ENCODE results near the gene PBX1. TPM values are rescaled to one million over a fixed set of nuclear protein-coding genes. Genes with fewer than 3 reads are reported as not detected.

Gene PBX1
- total and polyA plus RNA-seq, 2 experiments from 2014 or later: 9.7 to 38.8 TPM

DNA sequence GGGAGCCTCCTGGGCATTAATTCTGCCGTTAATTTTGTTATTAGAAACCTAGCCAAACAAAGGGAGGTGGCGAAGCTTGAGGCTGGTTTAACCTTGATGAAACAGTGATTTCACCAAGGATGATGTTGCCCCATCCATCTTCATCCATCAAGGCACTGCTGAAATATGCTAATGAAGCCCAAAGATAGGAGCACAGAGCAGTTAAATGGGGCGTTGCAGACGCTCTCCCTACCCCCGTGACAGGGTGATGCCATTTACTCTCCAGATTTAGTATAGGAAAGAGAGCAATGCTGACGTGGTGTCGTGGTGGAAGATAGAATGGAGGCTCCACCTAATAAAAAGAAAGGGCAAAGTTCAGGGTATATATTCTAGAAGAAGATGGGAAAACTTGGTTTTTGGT, 84.0 kb downstream of the PBX1 start:
- DNase-seq: no peak
- no peaks in the 10 kb centered on the region for H3K27me3 ChIP-seq (replicated peaks; ENCODE audit: insufficient read depth)
- peaks cover 32% of the 10 kb centered on the region for H3F3A ChIP-seq (ENCODE audit: insufficient read depth)
- WGBS, 2 experiments (ENCODE audit: low coverage in 1 of 2, low lambda C conversion rate in 2 of 2, missing lambda C conversion rate in 2 of 2): 78 to 80% methylated on average over 7 of the region's 7 CpGs
- no peak overlapping the region for H3K9ac ChIP-seq
- H3K36me3 ChIP-seq (ENCODE audit: low read depth): no peaks in the 10 kb centered on the region; the same call in 1 of the 2 replicates
- H3K79me2 ChIP-seq (ENCODE audit: insufficient read depth): peaks cover 89% of the 10 kb centered on the region
- H3K9me3 ChIP-seq (ENCODE audit: low read depth): no peaks in the 10 kb centered on the region
- peaks cover 42% of the 10 kb centered on the region for H3K4me1 ChIP-seq (ENCODE audit: insufficient read depth)
- H4K20me1 ChIP-seq (ENCODE audit: insufficient read depth): no peaks in the 10 kb centered on the region
- no peak overlapping the region for H2AFZ ChIP-seq
- H3K4me3 ChIP-seq: no peak overlapping the region
- no peaks in the 10 kb centered on the region for H3K9me2 ChIP-seq (ENCODE audit: insufficient read depth)
- in situ Hi-C loops (cut with MboI): no loop called here
- H3K4me2 ChIP-seq (ENCODE audit: unreplicated experiment): no peak overlapping the region
- no peak overlapping the region for H3K27ac ChIP-seq
- TF ChIP-seq EZH2phosphoT487 (IDR thresholded peaks at IDR 0.05; ENCODE audit: insufficient read depth, low read depth) (no peak), EZH2 (IDR thresholded peaks at IDR 0.05; ENCODE audit: insufficient read depth, poor library complexity, severe bottlenecking) (no peak)

DNA sequence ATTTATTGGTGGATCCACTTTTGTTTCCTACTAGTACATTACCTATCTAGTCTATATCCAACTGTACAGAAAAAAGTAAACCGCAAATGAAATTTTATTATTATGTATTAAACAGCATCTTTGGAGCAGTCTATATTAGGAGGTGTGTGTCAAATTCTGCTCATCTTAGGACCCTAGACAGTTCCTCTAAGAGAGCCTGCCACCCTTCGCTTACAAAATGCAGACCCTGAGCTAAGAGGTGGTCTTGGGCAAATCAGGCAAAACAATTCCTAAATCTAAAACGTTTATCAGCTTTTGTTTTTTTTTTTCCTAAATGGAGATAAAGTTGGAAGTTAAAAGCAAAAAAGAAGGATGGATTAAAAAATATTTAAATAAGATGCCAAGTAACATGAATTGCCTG, 85.3 kb downstream of the PBX1 start:
- Histone ChIP-seq H3K79me2 (ENCODE audit: insufficient read depth) (peaks cover 85% of the 10 kb centered on the region), H3K4me1 (ENCODE audit: insufficient read depth) (peaks cover 42% of the 10 kb centered on the region), H3K27ac (peak overlapping the region; percentile 61), H3F3A (ENCODE audit: insufficient read depth) (peaks cover 25% of the 10 kb centered on the region), H3K36me3 (ENCODE audit: low read depth) (no peaks in the 10 kb centered on the region; the same call in 1 of the 2 replicates), H2AFZ (no peak overlapping the region; the same call in 1 of the 2 replicates), H3K27me3 (replicated peaks; ENCODE audit: insufficient read depth) (no peaks in the 10 kb centered on the region), H3K4me3 (0 out of 2 replicates have a peak overlapping the region, but pooled peaks have one; percentile 51), H3K9me2 (ENCODE audit: insufficient read depth) (no peaks in the 10 kb centered on the region), H3K4me2 (ENCODE audit: unreplicated experiment) (peak overlapping the region; percentile 77), H4K20me1 (ENCODE audit: insufficient read depth) (no peaks in the 10 kb centered on the region), H3K9ac (peak overlapping the region; percentile 34; the same call in 1 of the 2 replicates), H3K9me3 (ENCODE audit: low read depth) (no peaks in the 10 kb centered on the region)
- WGBS, 2 experiments (ENCODE audit: low coverage in 1 of 2, low lambda C conversion rate in 2 of 2, missing lambda C conversion rate in 2 of 2): 66 to 71% methylated on average over 3 of the region's 3 CpGs
- TF ChIP-seq EZH2phosphoT487 (IDR thresholded peaks at IDR 0.05; ENCODE audit: insufficient read depth, low read depth) (no peak), EZH2 (IDR thresholded peaks at IDR 0.05; ENCODE audit: insufficient read depth, poor library complexity, severe bottlenecking) (no peak)
- in situ Hi-C loops (cut with MboI): no loop called here
- no peak for DNase-seq

DNA sequence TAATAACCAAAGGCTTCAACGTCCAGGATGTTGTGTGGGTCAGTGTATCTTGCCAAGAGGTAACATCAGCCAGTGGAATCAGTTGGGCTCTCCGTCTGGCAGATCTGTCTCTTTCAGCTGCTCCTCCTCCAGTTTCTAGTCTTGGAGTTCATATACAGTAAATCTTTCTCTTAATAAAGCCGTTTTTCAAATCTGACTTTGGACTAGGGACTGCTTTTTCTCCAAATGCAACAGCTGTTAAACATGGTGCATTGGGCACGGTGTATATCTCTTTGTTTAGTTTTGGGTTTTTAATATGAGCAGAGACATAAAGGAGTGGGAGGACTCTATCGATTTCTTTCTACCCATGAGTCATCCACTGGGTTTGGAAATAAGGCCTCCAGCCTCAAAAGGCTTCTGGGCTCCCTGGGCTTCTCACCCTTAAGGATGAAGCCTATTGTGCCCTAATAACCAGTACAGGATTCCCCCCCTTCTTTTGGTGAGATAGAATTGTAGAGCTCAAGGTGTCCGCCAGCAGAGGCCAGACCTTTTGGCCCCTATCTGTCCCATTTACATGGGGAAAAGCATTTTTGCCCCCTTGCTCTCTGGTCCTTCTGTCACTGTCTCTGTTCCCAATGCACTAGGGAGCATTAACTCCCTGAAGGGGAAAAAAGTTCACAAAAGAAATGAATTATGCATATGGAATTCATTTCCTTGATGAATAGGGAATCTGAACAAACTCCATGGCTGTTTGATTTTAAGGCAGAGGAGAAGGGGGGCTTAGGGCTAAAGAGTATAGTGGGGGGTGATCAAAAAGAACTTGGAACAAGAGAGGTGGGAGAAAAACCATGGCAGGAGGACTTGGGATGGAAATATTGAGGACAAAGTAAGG, 86.0 kb downstream of the PBX1 start:
- Histone ChIP-seq H3K9me3 (ENCODE audit: low read depth) (no peaks in the 10 kb centered on the region), H2AFZ (peak overlapping the region; percentile 49), H3K27ac (peak overlapping the region; percentile 61), H3K36me3 (ENCODE audit: low read depth) (no peaks in the 10 kb centered on the region; the same call in 1 of the 2 replicates), H3K9me2 (ENCODE audit: insufficient read depth) (no peaks in the 10 kb centered on the region), H3K4me2 (ENCODE audit: unreplicated experiment) (peak overlapping the region; percentile 77), H3K27me3 (replicated peaks; ENCODE audit: insufficient read depth) (no peaks in the 10 kb centered on the region), H4K20me1 (ENCODE audit: insufficient read depth) (no peaks in the 10 kb centered on the region), H3K4me3 (peak overlapping the region; percentile 51), H3F3A (ENCODE audit: insufficient read depth) (peaks cover 25% of the 10 kb centered on the region), H3K9ac (peak overlapping the region; percentile 34; the same call in 1 of the 2 replicates), H3K79me2 (ENCODE audit: insufficient read depth) (peaks cover 85% of the 10 kb centered on the region), H3K4me1 (ENCODE audit: insufficient read depth) (peaks cover 42% of the 10 kb centered on the region)
- no peak for TF ChIP-seq EZH2 (IDR thresholded peaks at IDR 0.05; ENCODE audit: insufficient read depth, poor library complexity, severe bottlenecking)
- TF ChIP-seq EZH2phosphoT487 (IDR thresholded peaks at IDR 0.05; ENCODE audit: insufficient read depth, low read depth): no peak
- in situ Hi-C loops (cut with MboI): no loop called here
- peak; percentile 84 for DNase-seq
- 7 to 8% methylated on average over 6 of the region's 6 CpGs for WGBS, 2 experiments (ENCODE audit: low coverage in 1 of 2, low lambda C conversion rate in 2 of 2, missing lambda C conversion rate in 2 of 2)

- no peak for DNase-seq
- no peaks in the 10 kb centered on the region for H3K27me3 ChIP-seq (replicated peaks; ENCODE audit: insufficient read depth)
- no peak overlapping the region for H2AFZ ChIP-seq
- no peaks in the 10 kb centered on the region for H3K9me3 ChIP-seq (ENCODE audit: low read depth)
- H3K4me2 ChIP-seq (ENCODE audit: unreplicated experiment): no peak overlapping the region
- H3K27ac ChIP-seq: no peak overlapping the region; the same call in 1 of the 2 replicates
- in situ Hi-C loops (cut with MboI): no loop called here
- no peaks in the 10 kb centered on the region for H3K9me2 ChIP-seq (ENCODE audit: insufficient read depth)
- H3F3A ChIP-seq (ENCODE audit: insufficient read depth): peaks cover 25% of the 10 kb centered on the region
- H3K4me1 ChIP-seq (ENCODE audit: insufficient read depth): peaks cover 35% of the 10 kb centered on the region
- no peaks in the 10 kb centered on the region; the same call in 1 of the 2 replicates for H3K36me3 ChIP-seq (ENCODE audit: low read depth)
- no peaks in the 10 kb centered on the region for H4K20me1 ChIP-seq (ENCODE audit: insufficient read depth)
- no peak overlapping the region for H3K9ac ChIP-seq
- H3K4me3 ChIP-seq: no peak overlapping the region
- TF ChIP-seq EZH2 (IDR thresholded peaks at IDR 0.05; ENCODE audit: insufficient read depth, poor library complexity, severe bottlenecking) (no peak), EZH2phosphoT487 (IDR thresholded peaks at IDR 0.05; ENCODE audit: insufficient read depth, low read depth) (no peak)
- H3K79me2 ChIP-seq (ENCODE audit: insufficient read depth): peaks cover 82% of the 10 kb centered on the region
- WGBS, 2 experiments (ENCODE audit: low coverage in 1 of 2, low lambda C conversion rate in 2 of 2, missing lambda C conversion rate in 2 of 2): 96 to 97% methylated on average over 2 of the region's 2 CpGs
Measured at GRCh38 chr1:164645921-164646320, 86.9 kb downstream of the PBX1 start.
